ENCODE data around the gene NT5C3B.

The NT5C3B gene

DNA sequence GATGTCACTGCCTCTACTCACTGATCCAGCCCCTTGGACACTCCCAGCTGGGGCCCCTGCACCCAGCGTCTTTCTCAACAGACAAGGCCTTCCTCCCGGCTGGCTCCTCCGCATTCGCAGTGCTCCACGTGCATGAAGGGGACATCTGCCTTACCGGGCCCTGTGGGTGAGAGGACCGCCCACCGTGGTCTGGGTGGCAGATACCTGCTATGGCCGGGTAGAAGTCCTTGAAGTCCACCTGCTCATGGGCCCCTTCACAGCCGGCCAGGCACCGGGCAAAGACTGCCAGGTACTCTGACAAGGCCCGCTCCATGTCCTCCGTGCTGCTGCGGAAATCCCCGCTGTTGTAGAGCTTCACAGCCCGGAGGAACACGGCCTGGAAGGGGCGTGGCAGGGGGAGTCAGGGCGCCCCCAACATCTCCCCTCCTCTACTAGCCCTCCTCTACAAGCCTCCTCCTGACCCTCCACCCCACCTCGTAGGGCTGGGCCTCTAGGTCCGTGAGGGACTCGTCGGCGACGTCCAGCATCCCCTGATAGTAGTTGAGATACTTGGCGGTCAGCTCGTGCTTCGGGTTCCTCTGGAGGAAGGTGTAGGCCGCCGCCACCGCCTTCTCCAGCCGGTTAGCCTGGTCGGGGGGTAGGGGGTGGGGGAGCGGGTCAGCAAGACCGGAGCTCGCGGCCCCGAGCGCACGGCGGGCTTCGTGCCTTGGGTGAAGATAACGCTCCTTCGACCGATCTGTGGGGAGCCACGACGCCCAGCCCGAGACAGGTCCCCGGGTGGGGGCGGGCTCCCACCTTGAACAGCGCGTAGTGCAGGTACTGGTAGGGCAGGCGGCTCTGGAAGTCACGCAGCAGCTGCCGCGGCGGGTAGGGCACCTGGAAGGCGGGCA is 25.1 kb downstream of the NT5C3B start:
- peak; percentile 14 for DNase-seq (ENCODE audit: low spot score)

DNA sequence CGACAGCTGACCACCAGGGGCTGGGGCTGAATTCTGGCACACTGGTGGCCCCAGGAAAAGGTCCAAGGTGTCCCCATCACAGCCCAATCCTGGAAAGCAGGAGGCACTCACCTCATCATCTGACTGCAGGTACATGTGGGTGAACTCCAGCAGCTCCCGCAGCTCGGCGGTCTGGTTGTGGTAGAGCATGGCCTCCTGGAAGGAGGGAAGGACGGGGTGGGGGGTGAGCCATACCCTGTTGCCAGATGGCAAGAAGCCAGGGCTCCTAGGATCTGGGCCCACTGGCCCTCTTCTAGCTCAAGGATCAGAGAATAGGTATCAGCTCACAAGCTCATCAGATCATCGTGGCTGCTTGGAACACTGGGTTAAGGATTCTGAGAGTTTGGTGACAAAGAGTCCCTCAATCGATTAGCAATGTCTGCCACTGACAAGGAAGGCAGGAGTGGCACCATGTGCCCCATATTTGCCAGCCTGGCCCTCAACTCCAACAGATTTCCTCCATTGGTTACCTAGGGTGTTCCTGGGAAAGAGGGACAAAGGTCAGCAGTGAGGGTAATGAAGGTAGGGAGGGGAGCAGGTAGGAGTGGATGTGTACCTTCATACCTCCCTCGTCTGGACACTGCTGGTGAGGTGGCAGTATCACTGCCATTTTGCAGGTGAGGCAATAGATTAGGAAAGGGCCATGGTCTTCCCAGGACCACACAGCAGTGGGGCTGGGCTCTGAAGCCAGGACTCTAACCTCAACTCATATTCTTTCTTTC is 29.2 kb downstream of the NT5C3B start:
- no peak for DNase-seq (ENCODE audit: low spot score)

DNA sequence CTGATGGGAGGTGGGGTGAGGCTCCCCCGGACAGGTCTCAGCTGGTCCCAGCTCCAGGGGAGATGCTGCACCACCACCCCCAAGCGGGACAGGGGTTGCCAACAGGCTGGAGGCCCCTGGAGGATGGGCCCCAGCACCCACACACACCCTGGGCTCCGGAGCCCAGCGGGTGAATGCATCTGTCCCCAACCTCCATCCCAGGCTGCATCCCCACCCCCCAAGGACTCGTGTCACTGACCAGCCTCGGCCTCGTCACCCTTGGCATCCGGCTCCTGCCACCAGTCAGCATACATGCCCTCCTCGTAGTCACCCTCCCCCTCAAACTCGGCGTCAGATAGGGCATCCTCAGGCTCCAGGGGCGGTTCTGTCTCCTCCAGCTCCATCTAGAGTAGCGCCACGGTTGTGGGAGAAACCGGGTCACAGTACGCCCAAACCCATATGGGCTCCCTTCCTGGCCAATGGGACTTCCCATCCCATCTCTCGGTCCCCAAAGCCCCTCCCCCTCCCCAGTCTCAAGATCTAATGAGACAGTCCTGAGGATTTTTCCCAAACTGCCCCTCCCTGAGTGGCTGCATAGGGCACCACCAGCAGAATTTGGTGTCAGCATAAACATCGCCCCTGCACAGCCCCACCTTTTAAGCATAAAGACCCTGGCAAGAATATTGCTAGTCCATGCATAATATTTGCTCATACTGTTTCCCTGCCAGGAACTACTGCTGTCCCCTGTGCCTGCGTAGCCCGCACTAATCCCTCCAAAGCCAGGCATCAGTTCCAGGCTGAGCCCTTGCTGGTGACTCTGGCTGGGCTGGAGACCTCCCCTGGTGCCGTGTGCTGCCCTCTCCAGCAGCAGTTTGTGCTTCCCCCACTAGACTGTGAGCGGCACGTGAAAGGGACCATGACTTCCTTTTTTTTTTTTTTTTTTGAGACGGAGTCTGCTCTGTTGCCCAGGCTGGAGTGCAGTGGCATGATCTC is 32.7 kb downstream of the NT5C3B start:
- DNase-seq (ENCODE audit: low spot score) = no peak

DNA sequence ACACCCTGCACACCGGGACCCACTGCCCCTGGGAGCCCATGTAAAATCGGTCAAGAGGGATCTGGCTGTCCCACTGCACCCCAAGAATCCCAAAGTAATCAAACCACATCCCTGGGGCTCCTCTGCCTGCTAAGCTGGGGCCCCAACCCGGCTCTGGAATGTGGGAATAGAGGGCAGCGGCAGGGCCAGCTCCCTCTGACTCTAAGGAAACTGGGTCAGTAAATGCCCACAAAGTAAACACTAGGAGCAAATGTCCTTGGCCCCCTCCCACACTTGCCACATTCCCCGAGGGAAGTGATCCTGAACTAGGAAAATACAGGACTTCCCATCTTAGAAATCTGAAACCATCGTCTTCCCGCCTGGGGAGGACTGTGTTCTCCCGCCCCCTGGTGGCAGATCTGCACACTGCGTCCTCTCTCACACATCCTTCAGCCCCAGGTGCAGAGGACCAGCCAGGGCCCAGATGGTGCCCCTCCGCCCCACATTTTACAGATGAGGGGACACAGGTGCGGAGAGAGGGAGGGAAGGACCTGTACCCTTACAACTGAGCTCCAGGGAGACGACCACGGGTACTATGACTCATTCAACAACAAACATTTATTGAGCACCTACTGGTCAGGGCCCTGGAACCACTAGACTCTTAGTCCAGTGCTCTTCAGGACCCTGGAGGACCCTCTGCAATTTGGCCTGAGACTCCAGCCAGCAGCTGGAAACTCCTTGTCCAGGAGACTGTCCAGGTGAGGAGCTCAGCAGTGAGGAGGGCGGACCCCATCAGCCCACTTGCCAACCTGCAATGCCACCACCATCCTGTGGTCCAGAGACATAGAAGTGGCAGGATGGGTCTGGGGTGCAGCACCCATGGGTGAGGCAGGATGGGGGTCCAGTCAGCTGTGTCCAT is 34.4 kb downstream of the NT5C3B start:
- DNase-seq (ENCODE audit: low spot score) = peak; percentile 66

DNA sequence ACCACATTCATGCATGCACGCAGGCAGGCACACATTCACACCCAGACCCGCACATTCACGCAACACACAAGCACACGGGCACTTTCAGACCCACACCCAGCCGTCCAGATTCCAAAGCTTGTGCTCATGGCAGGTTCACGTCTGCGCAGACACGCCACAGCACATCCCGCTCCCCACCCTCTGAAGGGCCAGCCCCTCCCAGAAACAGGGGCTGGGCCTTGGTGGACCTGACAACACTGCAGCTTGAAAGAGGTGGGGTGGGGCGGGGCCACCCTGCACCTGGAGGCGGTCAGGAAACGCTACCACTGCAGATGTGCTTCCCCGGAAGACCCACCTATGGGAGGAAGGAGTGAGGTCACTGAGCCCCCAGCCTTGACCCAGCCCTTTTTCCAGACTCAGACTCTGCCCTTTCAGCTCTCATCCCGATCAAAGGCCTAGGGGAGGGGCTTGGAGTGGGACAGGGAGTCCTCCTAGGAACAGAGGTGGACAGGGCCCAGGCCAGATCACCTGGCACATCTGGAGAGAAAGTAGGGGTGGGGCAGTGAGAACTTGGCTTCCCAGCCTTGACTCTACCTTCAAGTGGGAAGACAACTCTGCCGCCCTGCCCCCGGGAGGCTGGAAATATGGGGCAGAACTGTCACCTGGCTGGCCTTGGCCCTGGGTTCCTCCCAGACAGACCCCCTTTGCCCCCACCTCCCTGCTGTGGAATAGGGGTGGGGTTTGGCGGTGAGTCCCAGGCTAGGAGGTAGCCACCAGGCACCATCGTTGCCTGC is 35.2 kb downstream of the NT5C3B start:
- DNase-seq (ENCODE audit: low spot score) = peak; percentile 16

DNA sequence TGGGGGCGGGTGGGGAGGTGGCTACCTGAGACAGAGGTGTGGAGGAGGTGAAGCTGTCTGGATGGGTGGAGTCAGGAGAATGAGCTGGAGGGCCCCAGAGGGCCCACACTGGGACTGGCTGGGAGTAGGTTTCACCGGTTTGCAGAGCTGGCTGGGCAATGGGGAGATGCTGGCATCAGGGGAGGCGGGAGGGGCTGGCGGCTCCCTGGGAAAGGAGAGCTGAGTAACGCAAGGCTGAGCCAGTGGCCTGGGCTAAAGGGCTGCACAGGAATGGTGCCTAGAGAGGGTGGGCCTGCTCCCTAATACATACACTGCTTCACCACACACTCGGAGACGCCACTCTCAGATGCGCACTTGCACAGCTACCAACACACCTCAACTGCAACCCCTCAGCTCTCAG is 36.7 kb downstream of the NT5C3B start:
- DNase-seq (ENCODE audit: low spot score) = no peak

DNA sequence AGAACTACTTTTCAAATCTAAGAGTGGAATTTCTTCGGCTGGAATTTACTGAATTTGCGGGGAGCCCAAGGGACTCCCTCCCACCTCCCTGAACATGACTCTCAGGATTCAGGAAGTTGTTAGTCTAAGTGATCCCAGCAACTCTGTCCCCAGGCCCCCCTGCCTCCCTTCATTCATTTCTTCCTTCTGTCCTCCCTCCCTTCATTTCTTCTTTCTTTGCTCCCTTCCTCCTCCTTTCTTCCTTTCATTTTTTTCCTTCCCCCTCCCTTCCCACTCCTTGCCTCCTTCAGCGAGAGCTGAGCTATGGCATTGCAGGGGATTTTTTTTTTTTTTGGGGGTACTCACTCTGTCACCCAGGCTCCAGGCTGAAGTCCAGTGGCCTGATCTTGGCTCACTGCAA is 38.7 kb downstream of the NT5C3B start:
- no peak for DNase-seq (ENCODE audit: low spot score)

DNA sequence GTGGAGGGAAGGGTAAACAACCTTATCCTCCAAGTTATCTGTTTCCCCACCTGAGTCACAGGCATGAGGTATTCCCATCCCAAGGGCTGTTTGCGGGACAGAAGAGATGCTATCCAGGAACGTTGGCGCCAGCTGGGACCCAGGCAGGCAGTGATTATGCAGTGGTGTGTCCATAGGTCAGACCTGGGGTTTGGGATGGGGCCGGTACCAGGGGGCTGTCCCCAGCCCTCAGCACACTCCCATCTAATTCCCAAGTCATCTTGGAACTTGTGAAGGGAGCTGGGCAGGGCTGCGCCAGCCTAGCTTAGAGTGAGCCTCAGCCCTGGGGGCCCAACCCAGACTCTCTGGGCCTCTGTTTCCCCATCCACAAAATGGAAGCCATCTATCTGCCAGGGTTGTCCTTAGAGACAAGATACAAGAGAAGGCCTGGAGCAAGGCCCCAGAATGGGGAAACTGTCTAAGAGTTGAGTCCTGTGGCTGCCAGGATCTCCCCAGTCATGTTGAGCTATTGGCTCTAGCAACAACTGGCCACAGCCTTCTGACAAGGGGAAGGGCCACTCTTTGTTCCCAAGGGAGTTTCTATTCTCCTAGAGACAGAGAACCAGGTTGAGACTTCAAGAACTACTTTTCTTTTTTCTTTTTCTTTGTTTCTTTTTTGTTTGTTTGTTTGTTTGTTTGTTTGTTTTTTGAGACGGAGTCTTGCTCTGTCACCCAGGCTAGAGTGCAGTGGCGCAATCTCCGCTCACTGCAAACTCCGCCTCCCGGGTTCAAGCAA is 39.7 kb downstream of the NT5C3B start:
- DNase-seq (ENCODE audit: low spot score) = no peak

DNA sequence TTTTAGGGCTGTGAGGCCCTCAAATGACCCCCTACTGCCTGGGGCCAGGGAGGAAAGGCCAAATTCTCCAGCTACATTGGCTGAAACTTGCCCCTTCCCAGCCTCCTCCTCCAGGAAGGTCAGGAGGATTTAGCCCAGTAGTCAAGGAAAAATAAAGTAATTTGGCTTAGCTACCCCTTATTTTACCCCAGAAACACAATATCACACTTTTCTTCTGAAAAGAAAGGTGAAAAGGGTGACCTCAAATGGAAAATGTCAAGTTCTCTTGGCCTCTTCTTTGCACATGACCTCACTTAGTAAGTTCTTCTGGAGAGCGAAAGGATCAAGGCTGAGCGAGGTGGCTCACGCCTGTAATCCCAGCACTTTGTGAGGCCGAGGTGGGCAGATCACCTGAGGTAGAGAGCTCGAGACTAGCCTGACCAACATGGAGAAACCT is 41.5 kb downstream of the NT5C3B start:
- DNase-seq (ENCODE audit: low spot score) = no peak

DNA sequence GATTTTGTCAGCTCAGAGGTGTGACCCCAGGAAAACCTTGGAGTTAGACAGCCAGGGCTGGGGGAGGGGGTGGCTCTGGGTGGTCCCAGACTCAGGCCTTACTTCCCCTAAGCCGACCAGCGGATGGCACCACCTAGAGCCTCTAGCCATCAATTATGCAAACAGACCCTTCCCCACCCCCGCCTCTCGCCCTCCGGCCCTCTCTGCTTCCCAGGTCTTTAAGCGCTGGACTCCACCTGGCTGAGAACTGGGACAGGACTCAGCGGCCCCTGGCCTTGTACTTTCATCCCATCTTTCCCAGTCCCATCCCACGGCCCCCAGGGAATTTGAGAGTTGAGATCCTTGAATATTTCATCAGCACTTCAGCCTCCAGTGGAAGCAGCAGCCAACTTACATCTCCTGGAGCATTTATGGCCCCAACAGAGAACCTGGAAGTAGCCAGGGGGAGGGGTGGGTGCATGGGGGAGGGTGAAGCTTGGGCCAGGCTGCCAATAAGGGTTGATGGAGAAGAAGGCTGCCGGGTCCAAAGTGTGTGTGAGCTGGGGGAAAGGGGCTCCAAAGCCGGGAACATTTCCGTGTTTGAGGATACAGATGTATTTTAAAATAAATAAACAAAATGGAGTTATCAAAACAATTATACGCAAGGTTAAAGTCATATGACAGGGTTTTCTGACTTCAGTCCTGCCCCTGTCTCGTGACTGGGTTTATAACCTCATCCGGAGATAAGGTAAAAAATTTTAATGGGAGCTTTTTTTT is 42.1 kb downstream of the NT5C3B start:
- DNase-seq (ENCODE audit: low spot score) = no peak

DNA sequence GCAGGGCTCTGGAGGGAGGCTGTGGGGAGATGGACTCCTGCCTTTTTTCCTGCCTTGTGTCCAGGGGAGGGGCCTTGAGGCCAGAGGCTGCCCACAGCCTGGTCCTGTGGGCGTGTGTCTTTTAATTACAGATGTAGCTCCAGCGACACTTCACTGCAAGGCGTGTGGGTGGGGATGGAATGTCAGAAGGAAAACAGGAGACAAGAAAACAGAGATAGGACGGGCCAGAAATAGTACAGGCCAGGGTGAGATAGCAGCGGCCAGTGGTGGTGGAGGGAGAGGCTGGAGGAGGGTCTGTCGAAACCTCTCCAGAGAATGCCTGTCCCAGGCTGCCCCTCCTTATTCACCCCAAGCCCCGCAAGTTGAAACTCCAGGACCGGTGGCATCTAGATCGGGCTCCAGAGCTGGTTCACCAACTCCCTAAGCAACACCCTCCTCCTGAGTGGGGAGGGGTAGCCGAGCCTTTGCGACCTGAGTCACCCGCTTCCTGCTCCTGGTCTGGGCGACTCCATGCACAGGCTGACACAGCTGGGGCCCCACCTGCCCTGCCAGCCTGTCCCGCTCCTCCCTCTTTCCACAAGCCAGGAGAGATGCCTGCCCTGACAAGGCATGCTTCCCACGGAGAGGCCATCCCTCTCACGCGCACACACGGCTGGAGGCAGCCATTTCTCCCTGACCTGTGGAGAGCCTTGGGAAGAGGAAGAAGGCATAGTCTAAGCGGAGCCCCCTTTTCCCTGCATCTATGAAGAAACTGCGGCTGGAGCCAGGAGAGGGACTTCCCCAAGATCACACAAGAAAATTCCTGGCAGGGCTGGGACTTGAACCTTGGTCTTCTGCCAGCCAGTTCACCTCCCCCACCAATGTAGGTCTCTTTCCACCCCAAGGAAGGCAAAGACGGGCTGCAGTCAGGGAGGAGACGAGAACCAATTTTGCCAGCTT is 42.9 kb downstream of the NT5C3B start:
- no peak for DNase-seq (ENCODE audit: low spot score)

DNA sequence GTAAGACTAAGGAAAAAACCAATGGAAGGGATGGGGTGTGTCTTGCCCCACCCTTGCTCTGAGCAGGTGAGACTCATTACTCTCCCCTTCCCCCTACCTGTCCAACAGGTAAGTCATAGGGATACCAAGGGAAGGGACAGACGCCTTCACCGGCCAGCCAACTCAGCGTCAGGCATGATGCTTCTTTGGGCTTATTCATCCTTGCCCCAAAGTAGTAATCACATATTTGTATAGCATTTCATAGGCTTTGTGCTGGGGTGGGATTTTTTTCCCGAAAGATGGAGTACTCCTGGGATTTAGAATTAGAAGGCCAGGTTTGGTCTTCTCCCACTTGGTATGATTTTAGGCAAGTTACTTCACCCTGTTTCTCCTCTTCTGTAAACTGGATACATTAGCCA is 49.0 kb downstream of the NT5C3B start:
- no peak for DNase-seq (ENCODE audit: low spot score)

DNA sequence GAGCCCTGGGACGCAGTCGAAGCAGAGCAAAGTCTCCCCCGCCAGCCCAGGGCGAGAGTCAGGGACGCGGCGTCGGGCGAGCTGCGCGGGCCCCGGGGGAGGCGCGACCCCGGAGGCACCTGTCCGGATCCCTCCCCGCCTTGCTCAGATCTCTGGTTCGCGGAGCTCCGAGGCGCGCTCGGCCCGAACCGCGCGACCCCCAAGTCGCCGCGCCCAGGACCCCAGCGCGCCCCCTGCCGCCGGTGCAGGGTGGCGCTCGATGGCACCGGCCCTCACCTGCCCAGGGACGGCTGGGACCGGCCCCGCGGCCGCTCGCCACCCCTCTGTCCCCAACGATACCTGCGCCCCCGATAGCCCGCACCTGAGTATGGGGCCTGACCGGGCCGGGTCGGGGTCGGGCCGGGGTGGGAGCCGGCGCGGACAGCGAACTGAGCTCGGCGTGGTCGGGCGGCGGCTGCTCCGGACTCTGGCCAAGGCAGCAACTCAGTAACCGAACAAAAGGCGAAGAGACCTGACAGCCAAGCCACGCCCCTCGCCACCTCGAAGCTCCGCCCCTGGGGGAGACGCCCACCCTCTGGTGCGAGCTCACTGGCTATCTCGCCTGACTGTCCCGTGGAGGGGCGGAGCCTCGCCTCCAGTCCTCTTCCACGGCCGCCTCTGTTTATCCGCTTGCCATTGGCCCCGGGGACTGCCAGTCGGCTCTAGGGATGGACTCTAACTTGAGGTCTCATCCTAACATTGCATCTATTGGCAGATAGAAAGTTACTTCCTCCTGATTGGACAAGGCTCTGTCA is 49.6 kb downstream of the NT5C3B start, which contains the start of gene JUP:
Gene JUP, minus strand, starts transcription at position 485 of the 794 bp plus-strand sequence. CDS start 14,857 bp downstream, outside the sequence.
- peak; percentile 87 for DNase-seq (ENCODE audit: low spot score)

DNA sequence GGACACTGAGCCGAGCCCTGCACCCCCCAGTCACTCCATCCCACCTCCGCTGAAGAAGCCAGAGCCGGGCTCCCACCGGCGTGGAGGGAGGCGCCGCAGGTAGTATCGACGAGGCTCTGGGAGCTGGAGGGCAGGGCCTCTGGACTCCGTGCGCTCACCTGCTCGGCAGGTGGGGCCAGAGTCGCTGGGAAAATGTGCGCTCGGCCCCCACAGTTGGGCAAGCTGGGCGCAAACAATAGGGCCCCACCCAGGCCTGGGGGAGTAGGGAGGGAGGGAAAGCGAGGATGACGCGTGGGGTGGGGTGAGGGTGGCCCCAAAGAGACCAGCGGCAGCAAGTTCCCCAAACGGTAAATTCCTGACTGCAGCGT is 50.2 kb downstream of the NT5C3B start:
- no peak for DNase-seq (ENCODE audit: low spot score)

DNA sequence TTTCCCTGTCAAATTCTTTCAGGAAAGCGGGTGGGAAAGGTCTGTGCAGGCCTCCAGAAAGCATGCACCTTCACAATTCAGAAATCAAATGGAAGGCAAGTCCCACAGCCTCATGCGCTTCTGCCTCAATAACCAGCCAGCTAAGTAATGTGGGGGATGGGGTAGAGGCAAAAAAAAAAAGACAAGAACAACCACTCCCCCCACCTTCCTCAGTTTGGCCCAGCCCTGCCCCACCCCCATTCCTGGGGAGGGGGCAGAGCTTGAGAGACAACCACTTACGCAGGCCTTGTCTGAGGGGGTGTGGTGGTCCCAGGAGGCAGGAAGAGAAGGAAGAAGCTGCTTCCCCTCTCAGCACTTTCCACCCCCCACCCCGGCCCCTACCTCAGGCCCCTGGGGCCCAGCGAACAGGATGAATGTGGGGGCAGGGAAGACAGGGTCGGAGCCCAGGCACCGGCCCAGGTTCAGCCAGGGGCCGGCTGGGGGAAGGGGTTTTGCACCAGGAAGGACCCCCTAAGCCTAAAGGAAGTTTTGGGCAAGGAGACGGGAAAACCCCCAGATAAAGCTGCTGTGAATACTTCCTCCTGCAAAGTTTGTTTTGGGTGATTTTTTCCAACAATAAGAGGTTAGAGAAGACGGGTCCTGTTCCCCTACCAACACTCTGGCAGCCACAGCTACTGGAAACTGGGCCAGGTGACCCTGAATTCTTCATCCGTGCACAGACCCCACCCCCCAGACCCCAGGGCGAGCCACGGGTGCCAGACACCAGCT is 50.8 kb downstream of the NT5C3B start:
- no peak for DNase-seq (ENCODE audit: low spot score)

DNA sequence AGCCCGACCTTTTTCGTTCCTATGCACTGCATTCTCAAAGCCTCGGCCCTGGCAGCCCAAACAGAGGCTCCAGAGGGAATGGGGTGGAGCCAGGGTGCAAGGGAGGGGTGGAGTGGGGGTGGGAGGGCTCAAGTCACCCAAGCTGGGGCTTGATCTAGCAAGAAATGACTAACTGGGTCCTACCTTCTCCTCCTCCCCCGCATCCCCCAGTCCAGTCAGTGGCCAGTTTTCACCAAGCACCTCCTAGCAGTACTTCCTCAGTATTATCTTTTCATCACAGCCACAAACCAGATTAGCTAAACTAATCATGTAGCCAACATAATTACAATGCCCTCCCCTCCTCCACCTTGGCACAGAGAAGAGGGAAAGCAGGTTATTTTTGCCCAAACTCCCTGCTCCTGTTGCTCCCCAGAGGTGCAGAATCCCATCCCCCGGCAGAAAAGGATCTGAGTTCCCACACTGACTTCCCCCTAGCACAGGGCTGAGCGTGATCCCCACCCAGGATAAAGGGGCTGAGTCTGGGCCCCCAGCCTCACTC is 51.8 kb downstream of the NT5C3B start:
- no peak for DNase-seq (ENCODE audit: low spot score)
